ENCODE results near the gene SLC6A6.
"Not testable (repeated sequence)": the region's sequence is repeated elsewhere in the genome, so short reads cannot be mapped to it uniquely, and the experiment has no call there.

SLC6A6 gene

GRCh38 chr3:14435175-14436014 is 33.0 kb downstream of the SLC6A6 start:
- no peak for DNase-seq (ENCODE audit: low read depth in 2 of 2)

- DNase-seq (ENCODE audit: low read depth in 2 of 2) = no peak
Measured at GRCh38 chr3:14436954-14437281, 34.5 kb downstream of the SLC6A6 start.

GRCh38 chr3:14437705-14438104 is 35.3 kb downstream of the SLC6A6 start:
- DNase-seq (ENCODE audit: low read depth in 2 of 2) = not testable (repeated sequence)

- DNase-seq (ENCODE audit: low read depth in 2 of 2) = no peak
Measured at GRCh38 chr3:14438262-14438661, 35.9 kb downstream of the SLC6A6 start.

- no peak for DNase-seq (ENCODE audit: low read depth in 2 of 2)
Measured at GRCh38 chr3:14438929-14439328, 36.5 kb downstream of the SLC6A6 start.

GRCh38 chr3:14439501-14440167 is 37.2 kb downstream of the SLC6A6 start:
- no peak for DNase-seq (ENCODE audit: low read depth in 2 of 2)

- DNase-seq (ENCODE audit: low read depth in 2 of 2) = no peak
Measured at GRCh38 chr3:14440168-14440518, 37.7 kb downstream of the SLC6A6 start.

GRCh38 chr3:14440531-14441239 is 38.3 kb downstream of the SLC6A6 start:
- no peak for DNase-seq (ENCODE audit: low read depth in 2 of 2)

GRCh38 chr3:14441240-14441919 is 39.0 kb downstream of the SLC6A6 start:
- DNase-seq (ENCODE audit: low read depth in 2 of 2) = no peak

GRCh38 chr3:14441920-14442300 is 39.5 kb downstream of the SLC6A6 start:
- DNase-seq (ENCODE audit: low read depth in 2 of 2) = no peak

GRCh38 chr3:14444380-14444779 is 42.0 kb downstream of the SLC6A6 start:
- no peak for DNase-seq (ENCODE audit: low read depth in 2 of 2)

- DNase-seq (ENCODE audit: low read depth in 2 of 2) = no peak
Measured at GRCh38 chr3:14445773-14446172, 43.4 kb downstream of the SLC6A6 start.

GRCh38 chr3:14446988-14447570 is 44.7 kb downstream of the SLC6A6 start:
- DNase-seq (ENCODE audit: low read depth in 2 of 2) = no peak

GRCh38 chr3:14448063-14448462 is 45.7 kb downstream of the SLC6A6 start:
- DNase-seq (ENCODE audit: low read depth in 2 of 2) = no peak

- DNase-seq (ENCODE audit: low read depth in 2 of 2) = no peak
Measured at GRCh38 chr3:14448756-14449727, 46.6 kb downstream of the SLC6A6 start.

- no peak for DNase-seq (ENCODE audit: low read depth in 2 of 2)
Measured at GRCh38 chr3:14450506-14450905, 48.1 kb downstream of the SLC6A6 start.

GRCh38 chr3:14450922-14451606 is 48.7 kb downstream of the SLC6A6 start:
- no peak for DNase-seq (ENCODE audit: low read depth in 2 of 2)

GRCh38 chr3:14451844-14452739 is 49.7 kb downstream of the SLC6A6 start:
- DNase-seq (ENCODE audit: low read depth in 2 of 2) = no peak
